Measurements from ENCODE around the gene TMEM139.

- no peak for TF ChIP-seq FOXM1 (IDR thresholded peaks at IDR 0.05; ENCODE audit: borderline replicate concordance)
- no peak for TF ChIP-seq ELF4 (IDR thresholded peaks at IDR 0.05)
- TF ChIP-seq ARNT (IDR thresholded peaks at IDR 0.05) = no peak
Observed at GRCh38 chr7:143235561-143235960, 49.2 kb upstream of the TMEM139 start.
